ENCODE results near the gene NFATC1. TPM values are rescaled to one million over a fixed set of nuclear protein-coding genes. Genes with fewer than 3 reads are reported as not detected.

Gene NFATC1
- total RNA-seq, 2 experiments from 2014 or later, result 94.2 to 98.5 TPM

- H3K9me3 Mint-ChIP-seq, result no peaks in the 10 kb centered on the region
- no peak overlapping the region for H3K4me3 Mint-ChIP-seq
- H3K27me3 Mint-ChIP-seq, result no peaks in the 10 kb centered on the region
- no peak overlapping the region for H3K27ac Mint-ChIP-seq
- H3K4me1 Mint-ChIP-seq, result peaks cover 14% of the 10 kb centered on the region
- no peak for DNase-seq
- peaks cover 22% of the 10 kb centered on the region for H3K36me3 Mint-ChIP-seq
Measured at GRCh38 chr18:79427368-79428225, 31.9 kb downstream of the NFATC1 start.

DNA sequence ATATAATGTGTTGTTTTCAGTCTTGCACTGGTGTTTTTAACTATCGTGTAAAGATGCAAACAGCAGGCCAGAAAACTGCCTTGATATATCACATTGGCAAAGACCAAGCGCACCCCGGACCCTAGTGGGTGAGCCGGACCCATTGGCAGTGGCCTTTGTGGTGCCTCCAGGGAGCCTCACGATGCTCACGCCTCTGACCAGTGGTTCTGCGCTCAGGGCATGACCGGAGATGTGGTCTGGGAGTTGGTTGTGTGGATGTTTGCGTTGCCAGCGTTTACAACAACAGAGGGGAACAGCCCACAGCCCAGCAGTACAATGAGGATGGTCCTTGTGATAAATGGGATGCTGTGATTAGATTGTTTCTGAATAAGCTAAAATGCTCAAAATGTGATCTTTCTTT, 32.6 kb downstream of the NFATC1 start:
- Mint-ChIP-seq H3K4me3 (no peak overlapping the region), H3K36me3 (peaks cover 23% of the 10 kb centered on the region), H3K4me1 (peaks cover 14% of the 10 kb centered on the region), H3K27ac (peak overlapping the region; percentile 59), H3K27me3 (no peaks in the 10 kb centered on the region), H3K9me3 (no peaks in the 10 kb centered on the region)
- DNase-seq, result no peak

DNA sequence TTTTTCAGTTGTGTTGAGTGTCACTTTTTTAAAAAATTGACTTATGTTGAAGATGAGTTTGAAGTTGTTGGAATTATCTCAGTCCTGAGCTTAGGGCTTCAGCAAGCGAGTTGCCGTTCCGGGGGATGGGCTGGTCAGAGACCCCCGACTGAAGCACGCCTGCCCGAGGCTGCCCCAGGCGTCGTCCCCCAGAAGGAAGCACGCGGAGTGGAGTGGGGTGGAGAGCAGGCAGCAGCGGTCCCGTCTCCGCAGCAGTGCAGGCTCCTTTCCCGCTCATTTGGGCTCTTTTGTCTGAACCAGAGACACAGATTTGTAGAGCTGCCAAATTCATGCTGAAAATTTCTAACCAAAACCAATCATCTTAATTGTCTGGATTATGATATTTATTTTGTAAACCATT, 33.7 kb downstream of the NFATC1 start:
- Mint-ChIP-seq H3K36me3 (peaks cover 23% of the 10 kb centered on the region), H3K9me3 (no peaks in the 10 kb centered on the region), H3K4me1 (peaks cover 13% of the 10 kb centered on the region), H3K27ac (peak overlapping the region; percentile 20), H3K27me3 (no peaks in the 10 kb centered on the region), H3K4me3 (no peak overlapping the region)
- no peak for DNase-seq

DNA sequence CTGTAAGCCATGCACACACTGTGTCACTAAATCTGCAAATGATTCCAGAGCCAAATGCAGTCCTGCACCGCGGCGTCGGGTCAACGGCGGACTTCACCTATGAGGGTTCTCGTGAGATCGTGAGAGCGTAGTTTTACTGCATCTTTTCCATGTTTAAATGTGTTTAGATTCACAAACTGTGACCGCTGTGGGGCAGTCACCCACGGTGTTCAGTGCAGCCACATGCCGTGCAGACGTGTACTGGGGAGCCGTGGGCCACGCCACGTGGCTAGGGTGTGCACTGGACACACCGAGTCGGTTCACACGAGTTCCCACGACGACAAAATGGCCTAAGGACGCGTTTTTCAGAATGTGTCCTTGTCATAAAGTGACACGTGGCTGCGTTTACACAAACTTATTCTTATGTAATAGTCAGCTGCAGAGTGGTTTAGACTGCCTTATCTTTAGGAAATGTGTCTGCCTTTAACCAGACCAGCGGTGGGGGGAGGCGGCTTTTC, 34.1 kb downstream of the NFATC1 start:
- H3K27me3 Mint-ChIP-seq, result no peaks in the 10 kb centered on the region
- no peak for DNase-seq
- H3K36me3 Mint-ChIP-seq, result peaks cover 21% of the 10 kb centered on the region
- no peaks in the 10 kb centered on the region for H3K9me3 Mint-ChIP-seq
- no peak overlapping the region for H3K4me3 Mint-ChIP-seq
- no peak overlapping the region for H3K27ac Mint-ChIP-seq
- peaks cover 12% of the 10 kb centered on the region for H3K4me1 Mint-ChIP-seq

DNA sequence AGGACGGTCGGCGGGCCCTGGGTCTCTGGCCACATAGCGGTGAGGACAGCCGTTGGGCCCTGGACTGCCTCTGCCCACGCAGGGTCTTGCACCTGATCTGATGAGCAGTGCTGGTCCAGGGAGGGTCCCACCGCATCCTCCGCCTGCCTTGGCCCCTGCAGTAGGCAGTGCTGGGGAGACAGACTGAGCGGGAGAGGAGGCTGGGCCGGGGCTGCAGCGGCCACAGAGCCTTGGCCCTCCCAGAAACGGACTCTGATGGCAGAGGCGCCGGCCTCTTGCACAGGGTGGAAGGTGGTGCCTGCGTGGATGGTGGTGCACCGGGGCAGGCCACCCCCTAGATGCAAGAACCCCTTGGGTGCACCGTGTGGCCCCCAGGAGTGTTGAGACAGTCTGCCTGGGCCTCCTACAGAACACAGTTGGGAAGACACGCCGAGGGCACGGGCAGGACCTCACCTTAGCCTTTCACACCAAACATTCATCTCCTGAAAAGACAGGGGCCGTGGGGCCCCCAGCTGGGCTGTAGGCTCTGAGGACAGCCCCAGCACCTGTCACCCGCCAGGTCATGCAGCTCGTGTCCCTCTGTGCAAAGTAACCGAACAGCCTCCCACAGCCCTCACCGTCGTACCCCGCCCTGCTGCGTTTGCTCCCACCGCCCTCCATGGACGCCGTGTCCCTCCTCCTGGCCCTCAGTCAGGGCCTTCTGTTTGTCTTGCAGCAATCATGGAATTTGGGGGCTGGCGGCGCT, 36.8 kb downstream of the NFATC1 start:
- H3K9me3 Mint-ChIP-seq, result no peaks in the 10 kb centered on the region
- H3K27ac Mint-ChIP-seq, result peak overlapping the region; percentile 42
- H3K36me3 Mint-ChIP-seq, result peaks cover 24% of the 10 kb centered on the region
- no peaks in the 10 kb centered on the region for H3K27me3 Mint-ChIP-seq
- H3K4me1 Mint-ChIP-seq, result peaks cover 22% of the 10 kb centered on the region
- H3K4me3 Mint-ChIP-seq, result no peak overlapping the region
- no peak for DNase-seq

- Mint-ChIP-seq H3K36me3 (peaks cover 31% of the 10 kb centered on the region), H3K9me3 (no peaks in the 10 kb centered on the region), H3K27ac (no peak overlapping the region), H3K4me3 (no peak overlapping the region), H3K27me3 (no peaks in the 10 kb centered on the region), H3K4me1 (peaks cover 26% of the 10 kb centered on the region)
- no peak for DNase-seq
Measured at GRCh38 chr18:79433431-79433830, 37.7 kb downstream of the NFATC1 start.

DNA sequence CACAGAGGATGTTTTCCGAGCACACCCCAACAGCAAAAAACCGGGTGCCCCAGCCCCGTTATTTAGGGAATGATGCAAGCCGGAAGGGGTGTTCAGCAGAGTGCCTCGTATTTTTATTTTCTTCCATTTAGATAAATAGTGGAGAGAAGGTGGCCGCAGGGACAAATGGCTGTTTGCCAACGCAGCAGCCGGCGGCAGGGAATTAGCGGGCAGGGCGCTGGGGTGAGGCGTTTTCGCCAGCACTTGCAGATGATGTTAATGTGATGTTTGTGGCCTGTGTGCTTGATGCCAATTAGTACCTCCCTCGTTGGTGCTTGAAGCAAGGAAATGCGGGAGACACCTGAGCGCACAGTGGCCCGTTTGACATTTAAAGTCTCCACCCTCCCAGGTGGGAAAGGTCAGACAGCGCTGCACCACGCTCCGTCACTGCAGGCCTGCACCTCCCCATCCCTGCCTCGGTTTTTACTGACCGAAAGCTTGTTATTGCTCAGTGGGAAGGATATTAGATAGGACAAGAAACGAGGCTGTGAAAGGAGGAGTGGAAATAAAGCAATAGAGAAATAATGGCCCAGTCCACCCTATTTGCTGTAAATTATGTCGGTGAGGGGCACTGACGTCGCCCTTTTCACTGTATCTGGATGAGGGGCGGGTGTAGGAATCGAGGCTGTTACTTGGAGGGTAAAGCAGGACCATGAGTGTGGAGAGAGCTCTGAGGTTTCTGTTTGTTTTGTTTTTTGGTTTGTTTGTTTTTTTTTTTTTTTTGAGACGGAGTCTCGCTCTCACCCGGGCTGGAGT, 39.1 kb downstream of the NFATC1 start:
- Mint-ChIP-seq H3K27ac (peak overlapping the region; percentile 63), H3K36me3 (peaks cover 37% of the 10 kb centered on the region), H3K4me3 (no peak overlapping the region), H3K4me1 (peaks cover 31% of the 10 kb centered on the region), H3K9me3 (no peaks in the 10 kb centered on the region), H3K27me3 (no peaks in the 10 kb centered on the region)
- no peak for DNase-seq

DNA sequence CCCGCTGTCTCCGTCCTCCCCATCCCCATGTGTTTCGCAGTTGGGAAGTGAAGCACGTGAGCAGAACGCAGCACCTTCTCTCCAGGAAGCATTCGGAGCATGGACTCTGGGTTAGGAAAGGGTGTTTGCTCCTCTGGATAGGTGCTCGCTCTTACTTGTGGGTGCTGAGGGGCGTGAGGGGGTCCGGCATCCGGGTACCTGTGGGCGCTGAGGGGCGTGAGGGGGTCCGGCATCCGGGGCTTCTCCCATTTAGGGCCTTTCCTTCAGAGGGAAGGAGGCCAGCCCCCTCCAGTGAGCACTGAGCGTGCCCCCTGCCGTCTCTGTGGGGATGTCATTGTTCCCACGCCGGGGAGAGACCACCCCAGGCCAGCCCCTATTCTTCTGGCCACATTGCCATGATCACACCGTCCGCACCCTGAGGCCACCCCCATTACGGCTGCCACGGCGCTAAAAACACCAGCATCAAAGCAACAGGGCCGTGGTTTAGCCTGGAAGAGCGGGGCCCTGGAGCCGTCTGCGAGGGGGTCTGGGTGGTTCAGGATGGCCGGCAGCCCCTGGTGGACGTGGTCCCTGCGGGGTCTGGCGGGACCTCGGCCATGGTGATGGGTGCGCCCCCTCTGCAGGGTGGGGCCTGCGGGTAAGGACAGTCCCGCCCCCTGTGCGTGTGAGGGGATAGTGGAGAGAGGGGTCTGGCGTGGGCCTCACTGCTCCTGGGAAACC, 41.0 kb downstream of the NFATC1 start:
- Mint-ChIP-seq H3K4me1 (peaks cover 33% of the 10 kb centered on the region), H3K27ac (no peak overlapping the region), H3K27me3 (no peaks in the 10 kb centered on the region), H3K9me3 (no peaks in the 10 kb centered on the region), H3K36me3 (peaks cover 37% of the 10 kb centered on the region), H3K4me3 (no peak overlapping the region)
- DNase-seq, result no peak

- peak overlapping the region; percentile 73 for H3K27ac Mint-ChIP-seq
- H3K9me3 Mint-ChIP-seq, result no peaks in the 10 kb centered on the region
- peaks cover 33% of the 10 kb centered on the region for H3K4me1 Mint-ChIP-seq
- H3K27me3 Mint-ChIP-seq, result no peaks in the 10 kb centered on the region
- no peak for DNase-seq
- H3K36me3 Mint-ChIP-seq, result peaks cover 35% of the 10 kb centered on the region
- peak overlapping the region; percentile 22 for H3K4me3 Mint-ChIP-seq
Measured at GRCh38 chr18:79438089-79438897, 42.6 kb downstream of the NFATC1 start.

DNA sequence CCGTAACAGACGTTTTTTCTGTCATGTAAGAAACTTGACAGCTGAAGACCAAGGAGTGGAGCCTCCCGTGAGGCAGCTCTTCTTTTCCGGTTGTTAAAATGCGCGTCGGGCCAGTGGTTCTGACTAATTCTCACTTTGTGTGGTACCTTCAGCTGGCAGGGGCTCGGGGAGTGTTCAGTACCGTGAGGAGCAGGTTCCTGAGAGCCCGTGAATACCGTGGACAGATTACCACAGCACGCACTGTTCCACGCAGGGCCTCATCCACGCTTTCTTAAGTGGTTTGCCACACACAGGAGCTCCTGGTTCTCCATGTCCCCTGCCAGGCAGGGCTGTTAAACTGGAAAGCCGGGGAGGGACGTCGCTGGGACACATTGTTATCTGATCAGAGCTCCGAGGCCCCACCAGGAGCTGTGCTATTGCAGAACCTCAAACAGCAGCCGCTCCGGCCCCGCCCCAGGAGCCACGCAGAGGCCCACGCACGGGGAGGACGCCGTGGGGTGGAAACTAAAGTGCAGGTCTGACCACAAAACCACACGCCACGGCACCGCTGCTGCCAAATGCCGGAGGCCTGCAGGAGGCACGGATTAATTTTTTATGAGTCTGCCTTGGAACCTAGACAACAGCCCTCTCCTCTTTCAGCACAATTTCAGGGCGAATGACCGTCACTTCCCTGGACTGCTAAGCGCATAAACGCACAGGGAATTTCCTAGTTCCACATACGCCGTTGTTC, 43.3 kb downstream of the NFATC1 start:
- no peak overlapping the region for H3K4me3 Mint-ChIP-seq
- H3K27me3 Mint-ChIP-seq, result no peaks in the 10 kb centered on the region
- H3K4me1 Mint-ChIP-seq, result peaks cover 33% of the 10 kb centered on the region
- peak overlapping the region; percentile 38 for H3K27ac Mint-ChIP-seq
- peaks cover 33% of the 10 kb centered on the region for H3K36me3 Mint-ChIP-seq
- no peaks in the 10 kb centered on the region for H3K9me3 Mint-ChIP-seq
- DNase-seq, result peak; percentile 22

DNA sequence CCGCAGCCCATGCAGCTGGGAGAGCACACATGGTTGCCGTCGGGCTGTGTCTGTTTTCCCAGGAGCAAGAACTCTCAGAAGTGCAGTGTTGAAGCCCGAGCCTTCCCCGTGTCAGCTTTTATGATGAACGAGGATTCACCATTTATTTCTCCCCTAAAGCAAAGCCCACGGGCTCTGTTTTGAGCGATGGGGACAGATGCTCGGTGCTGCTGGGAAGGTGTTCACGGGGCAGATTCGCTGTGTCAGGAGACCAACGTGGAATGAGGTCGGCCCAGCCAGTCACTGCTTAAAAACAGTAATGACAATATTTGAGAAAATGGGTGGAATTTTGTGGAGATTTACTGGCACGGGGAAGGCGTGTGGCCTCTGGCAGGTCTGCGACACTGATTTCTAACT, 43.9 kb downstream of the NFATC1 start:
- H3K9me3 Mint-ChIP-seq, result no peaks in the 10 kb centered on the region
- H3K4me1 Mint-ChIP-seq, result peaks cover 32% of the 10 kb centered on the region
- no peak overlapping the region for H3K4me3 Mint-ChIP-seq
- H3K27me3 Mint-ChIP-seq, result no peaks in the 10 kb centered on the region
- H3K36me3 Mint-ChIP-seq, result peaks cover 32% of the 10 kb centered on the region
- no peak for DNase-seq
- peak overlapping the region; percentile 38 for H3K27ac Mint-ChIP-seq

- Mint-ChIP-seq H3K27ac (no peak overlapping the region), H3K9me3 (no peaks in the 10 kb centered on the region), H3K4me1 (peaks cover 27% of the 10 kb centered on the region), H3K36me3 (peaks cover 23% of the 10 kb centered on the region), H3K27me3 (no peaks in the 10 kb centered on the region), H3K4me3 (no peak overlapping the region)
- DNase-seq, result no peak
Measured at GRCh38 chr18:79440316-79441110, 44.8 kb downstream of the NFATC1 start.

GRCh38 chr18:79441420-79441819, 45.7 kb downstream of the NFATC1 start:
- Mint-ChIP-seq H3K27ac (no peak overlapping the region), H3K4me3 (no peak overlapping the region), H3K9me3 (no peaks in the 10 kb centered on the region), H3K27me3 (no peaks in the 10 kb centered on the region), H3K4me1 (peaks cover 22% of the 10 kb centered on the region), H3K36me3 (peaks cover 18% of the 10 kb centered on the region)
- DNase-seq, result no peak

Measured in activated naive CD8-positive, alpha-beta T cell treated with anti-CD3 and anti-CD28 coated beads for 36 hours (primary cell).